K562 (cell line): ENCODE data around the gene CRELD2. TPM values are rescaled to one million over a fixed set of nuclear protein-coding genes. Genes with fewer than 3 reads are reported as not detected.
A peak's percentile ranks its signal among the peaks of the same experiment; 100 is the strongest.

ENCODE experiments used
- BRD4 ChIP-seq: fragments of 200-600 bp; sonication (generic); IDR thresholded peaks from 2 replicates; pipeline ENCODE4 v1.6.1; 2017; ENCODE audit warnings: inconsistent platforms
- CBFB ChIP-seq: sonication (generic); formaldehyde crosslinking; IDR thresholded peaks from 2 replicates; pipeline ENCODE4 v1.4.0; 2020; ENCODE audit warnings: mild to moderate bottlenecking, missing genetic modification reagents
- FOXK2 ChIP-seq, 2 experiments: fragments of 450-650 bp; IDR thresholded peaks in 1 of 2; conservative IDR thresholded peaks in 1 of 2; 2 replicates each; pipeline ENCODE4 v1.6.1; 2016; ENCODE audit warnings: low read depth in 2 of 2, mild to moderate bottlenecking in 1 of 2
- GATAD2B ChIP-seq: fragments of 450-650 bp; IDR thresholded peaks from 2 replicates; pipeline ENCODE4 v1.6.1; 2017; ENCODE audit warnings: mild to moderate bottlenecking, borderline replicate concordance
- HMGN3 ChIP-seq: IDR thresholded peaks from 2 replicates; pipeline ENCODE4 v1.6.1; 2011; ENCODE audit warnings: borderline replicate concordance, low read depth, mild to moderate bottlenecking, mixed read lengths, low read length; ENCODE audit not compliant: insufficient read length; ENCODE audit errors: extremely low read depth
- MAFF ChIP-seq: IDR thresholded peaks from 2 replicates; pipeline ENCODE4 v1.6.1; 2012; ENCODE audit warnings: low read length, improper control_type of control experiment
- MAFG ChIP-seq: fragments of 450-650 bp; conservative IDR thresholded peaks from 2 replicates; pipeline ENCODE4 v1.6.1; 2016; ENCODE audit warnings: missing genetic modification characterization, missing compliant biosample characterization
- MAFK ChIP-seq: IDR thresholded peaks from 2 replicates; pipeline ENCODE4 v1.6.1; 2011; ENCODE audit warnings: low read length, improper control_type of control experiment
- MEIS2 ChIP-seq: fragments of 450-650 bp; IDR thresholded peaks from 2 replicates; pipeline ENCODE4 v1.6.1; 2014; ENCODE audit warnings: mild to moderate bottlenecking; ENCODE audit not compliant: partially characterized antibody
- MYC ChIP-seq, 2 experiments: fragments of 250-450 bp in 1 of 2; sonication (Bioruptor Pico) in 1 of 2; IDR thresholded peaks; 2 replicates each; pipeline versions ENCODE4 v1.5.1 to v1.6.1; 2012 to 2021; ENCODE audit warnings: low read depth in 2 of 2, borderline replicate concordance in 1 of 2, improper control_type of control experiment in 1 of 2, low read length in 1 of 2, mild to moderate bottlenecking in 1 of 2, moderate library complexity in 1 of 2
- NCOA1 ChIP-seq: fragments of 450-650 bp; IDR thresholded peaks from 2 replicates; pipeline ENCODE4 v1.6.1; 2016; ENCODE audit warnings: low read depth
- NFE2 ChIP-seq: IDR thresholded peaks from 2 replicates; pipeline ENCODE4 v1.6.1; 2014; ENCODE audit warnings: antibody characterized with exemption, low read depth
- NFRKB ChIP-seq: fragments of 450-650 bp; IDR thresholded peaks from 2 replicates; pipeline ENCODE4 v1.6.1; 2016; ENCODE audit warnings: low read depth
- RBM15 ChIP-seq: fragments of 200-400 bp; formaldehyde crosslinking; IDR thresholded peaks from 2 replicates; pipeline ENCODE4 v1.6.1; 2018; ENCODE audit warnings: mild to moderate bottlenecking, low read length, moderate library complexity; ENCODE audit not compliant: insufficient read depth
- SMARCA4 ChIP-seq: fragments of 450-650 bp; IDR thresholded peaks from 2 replicates; pipeline ENCODE4 v1.6.1; 2016
- TARDBP ChIP-seq: fragments of 450-650 bp; IDR thresholded peaks from 2 replicates; pipeline ENCODE4 v1.6.1; 2016
- XRCC3 ChIP-seq: fragments of 450-650 bp; IDR thresholded peaks from 2 replicates; pipeline ENCODE4 v1.6.1; 2017; ENCODE audit warnings: mild to moderate bottlenecking, moderate library complexity
- XRCC4 ChIP-seq: IDR thresholded peaks from one replicate; pipeline ENCODE4 v1.6.1; 2011; ENCODE audit not compliant: insufficient read depth, insufficient read length; ENCODE audit errors: extremely low read depth
- ZEB2 ChIP-seq: fragments of 450-650 bp; IDR thresholded peaks from 2 replicates; pipeline ENCODE4 v1.6.1; 2016
- ZNF124 ChIP-seq: sonication (generic); formaldehyde crosslinking; IDR thresholded peaks from 2 replicates; pipeline ENCODE4 v1.8.1; 2022; ENCODE audit warnings: missing genetic modification reagents
- ZNF140 ChIP-seq: fragments of 250-450 bp; sonication (Bioruptor Pico); IDR thresholded peaks from 2 replicates; pipeline ENCODE4 v1.8.0; 2021; ENCODE audit warnings: moderate library complexity, mild to moderate bottlenecking, inconsistent platforms
- ZNF384 ChIP-seq: IDR thresholded peaks from 2 replicates; pipeline ENCODE4 v1.6.1; 2012; ENCODE audit warnings: low read depth, low read length, improper control_type of control experiment
- ZNF445 ChIP-seq: fragments of 250-450 bp; sonication (Bioruptor Pico); IDR thresholded peaks from 2 replicates; pipeline ENCODE4 v1.4.0; 2020; ENCODE audit warnings: low read depth, mild to moderate bottlenecking, moderate library complexity
- ZNF717 ChIP-seq: fragments of 250-450 bp; sonication (Bioruptor Pico); IDR thresholded peaks from 2 replicates; pipeline ENCODE4 v1.5.0; 2021
- polyA plus RNA-seq, 8 experiments: library from polyadenylated mRNA; depleted of rRNA in 4 of 8; stranded (reverse) in 5 of 8; unstranded in 3 of 8; fragments of >200 nt; fragmentation: Nextera tagmentation in 2 of 8; fragmentation: Illumina TruSeq in 1 of 8; extraction: Ambion mirVana in 2 of 8; extraction: Trizol in 1 of 8; gene quantifications; 2 replicates each; pipeline versions ENCODE4 v1.2.1 to v1.2.3, GENCODE V29; 2011 to 2014; ENCODE audit warnings: inconsistent platforms in 1 of 8, missing spikeins in 1 of 8
- total RNA-seq, 7 experiments: library from RNA; depleted of rRNA in 6 of 7; stranded (reverse); fragments of >200 nt in 6 of 7; fragmentation: Illumina TruSeq in 2 of 7; extraction: Trizol in 2 of 7; gene quantifications; 2 replicates each; pipeline versions ENCODE4 v1.2.1 to v1.2.3, GENCODE V29; 2011 to 2021; ENCODE audit warnings: low replicate concordance in 1 of 7
- TF ChIP-seq, protein P1 (sequence below): fragments of 450-650 bp; IDR thresholded peaks from 2 replicates; pipeline ENCODE4 v1.6.1; 2018; ENCODE audit not compliant: partially characterized antibody
- TF ChIP-seq, protein P2 (sequence below): sonication (generic); formaldehyde crosslinking; IDR thresholded peaks from 2 replicates; pipeline ENCODE4 v1.8.0; 2022; ENCODE audit warnings: mild to moderate bottlenecking, missing genetic modification reagents
- TF ChIP-seq, protein P3 (sequence below): fragments of 450-650 bp; formaldehyde crosslinking; IDR thresholded peaks from 2 replicates; pipeline ENCODE4 v1.4.0; 2022; ENCODE audit warnings: mild to moderate bottlenecking, moderate library complexity

CRELD2 gene
- total and polyA plus RNA-seq, 9 of the 15 experiments (the other 6 are each of a cell fraction or from before 2014, with no cell fraction given): 0.96 to 25.3 (median 8.8) TPM

DNA sequence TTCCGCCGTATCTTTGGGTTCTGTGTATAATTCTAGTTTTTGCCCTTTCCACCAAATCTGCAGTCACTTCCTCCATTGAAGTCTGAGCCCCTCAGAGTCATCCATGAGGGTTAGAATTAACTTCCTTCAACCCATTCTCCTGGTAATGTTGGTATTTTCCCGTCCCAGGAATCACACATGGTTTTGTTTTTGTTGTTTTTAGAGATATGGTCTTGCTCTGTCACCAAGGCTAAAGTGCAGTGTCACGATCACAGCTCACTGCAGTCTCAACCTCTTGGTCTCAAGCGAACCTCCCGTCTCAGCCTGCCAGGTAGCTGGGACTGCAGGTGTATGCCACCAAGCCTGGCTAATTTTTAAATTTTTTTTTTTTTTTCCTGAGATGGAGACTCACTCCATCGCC, 46.1 kb upstream of the CRELD2 start (continued):
- TF ChIP-seq, protein P1, sequence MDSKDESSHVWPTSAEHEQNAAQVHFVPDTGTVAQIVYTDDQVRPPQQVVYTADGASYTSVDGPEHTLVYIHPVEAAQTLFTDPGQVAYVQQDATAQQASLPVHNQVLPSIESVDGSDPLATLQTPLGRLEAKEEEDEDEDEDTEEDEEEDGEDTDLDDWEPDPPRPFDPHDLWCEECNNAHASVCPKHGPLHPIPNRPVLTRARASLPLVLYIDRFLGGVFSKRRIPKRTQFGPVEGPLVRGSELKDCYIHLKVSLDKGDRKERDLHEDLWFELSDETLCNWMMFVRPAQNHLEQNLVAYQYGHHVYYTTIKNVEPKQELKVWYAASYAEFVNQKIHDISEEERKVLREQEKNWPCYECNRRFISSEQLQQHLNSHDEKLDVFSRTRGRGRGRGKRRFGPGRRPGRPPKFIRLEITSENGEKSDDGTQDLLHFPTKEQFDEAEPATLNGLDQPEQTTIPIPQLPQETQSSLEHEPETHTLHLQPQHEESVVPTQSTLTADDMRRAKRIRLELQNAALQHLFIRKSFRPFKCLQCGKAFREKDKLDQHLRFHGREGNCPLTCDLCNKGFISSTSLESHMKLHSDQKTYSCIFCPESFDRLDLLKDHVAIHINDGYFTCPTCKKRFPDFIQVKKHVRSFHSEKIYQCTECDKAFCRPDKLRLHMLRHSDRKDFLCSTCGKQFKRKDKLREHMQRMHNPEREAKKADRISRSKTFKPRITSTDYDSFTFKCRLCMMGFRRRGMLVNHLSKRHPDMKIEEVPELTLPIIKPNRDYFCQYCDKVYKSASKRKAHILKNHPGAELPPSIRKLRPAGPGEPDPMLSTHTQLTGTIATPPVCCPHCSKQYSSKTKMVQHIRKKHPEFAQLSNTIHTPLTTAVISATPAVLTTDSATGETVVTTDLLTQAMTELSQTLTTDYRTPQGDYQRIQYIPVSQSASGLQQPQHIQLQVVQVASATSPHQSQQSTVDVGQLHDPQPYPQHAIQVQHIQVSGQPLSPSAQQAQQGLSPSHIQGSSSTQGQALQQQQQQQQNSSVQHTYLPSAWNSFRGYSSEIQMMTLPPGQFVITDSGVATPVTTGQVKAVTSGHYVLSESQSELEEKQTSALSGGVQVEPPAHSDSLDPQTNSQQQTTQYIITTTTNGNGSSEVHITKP: peak; percentile 41
- TF ChIP-seq ZNF717 (CRISPR knock-in tag) (no peak), SMARCA4 (peak; percentile 52; the same call in 1 of the 2 replicates), ZNF140 (CRISPR knock-in tag) (no peak), MYC (IDR thresholded peaks at IDR 0.05; ENCODE audit: low read depth, low read length) (0 out of 2 replicates have a peak, but pooled peaks have one; percentile 23), MYC (CRISPR knock-in tag; IDR thresholded peaks at IDR 0.05; ENCODE audit: borderline replicate concordance, low read depth) (no peak), FOXK2 (conservative IDR thresholded peaks at IDR 0.05 in 1 of 2, IDR thresholded peaks at IDR 0.05 in 1 of 2; ENCODE audit: low read depth in 2 of 2) (0 out of 4 replicates have a peak, but pooled peaks have one; percentile 47 to 66), GATAD2B (no peak), ZNF124 (no peak), XRCC4 (no peak), ZEB2 (0 out of 2 replicates have a peak, but pooled peaks have one; percentile 24), TARDBP (no peak), MAFK (peak; percentile 69), XRCC3 (no peak), CBFB (CRISPR knock-in tag) (no peak), NCOA1 (no peak), MEIS2 (peak; percentile 45), BRD4 (no peak), NFRKB (no peak), MAFG (peak; percentile 90), NFE2 (peak; percentile 87), ZNF445 (no peak), MAFF (peak; percentile 66), ZNF384 (no peak), RBM15 (no peak), HMGN3 (no peak)
- TF ChIP-seq, protein P2, sequence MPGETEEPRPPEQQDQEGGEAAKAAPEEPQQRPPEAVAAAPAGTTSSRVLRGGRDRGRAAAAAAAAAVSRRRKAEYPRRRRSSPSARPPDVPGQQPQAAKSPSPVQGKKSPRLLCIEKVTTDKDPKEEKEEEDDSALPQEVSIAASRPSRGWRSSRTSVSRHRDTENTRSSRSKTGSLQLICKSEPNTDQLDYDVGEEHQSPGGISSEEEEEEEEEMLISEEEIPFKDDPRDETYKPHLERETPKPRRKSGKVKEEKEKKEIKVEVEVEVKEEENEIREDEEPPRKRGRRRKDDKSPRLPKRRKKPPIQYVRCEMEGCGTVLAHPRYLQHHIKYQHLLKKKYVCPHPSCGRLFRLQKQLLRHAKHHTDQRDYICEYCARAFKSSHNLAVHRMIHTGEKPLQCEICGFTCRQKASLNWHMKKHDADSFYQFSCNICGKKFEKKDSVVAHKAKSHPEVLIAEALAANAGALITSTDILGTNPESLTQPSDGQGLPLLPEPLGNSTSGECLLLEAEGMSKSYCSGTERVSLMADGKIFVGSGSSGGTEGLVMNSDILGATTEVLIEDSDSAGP (CRISPR knock-in tag): no peak
- TF ChIP-seq, protein P3, sequence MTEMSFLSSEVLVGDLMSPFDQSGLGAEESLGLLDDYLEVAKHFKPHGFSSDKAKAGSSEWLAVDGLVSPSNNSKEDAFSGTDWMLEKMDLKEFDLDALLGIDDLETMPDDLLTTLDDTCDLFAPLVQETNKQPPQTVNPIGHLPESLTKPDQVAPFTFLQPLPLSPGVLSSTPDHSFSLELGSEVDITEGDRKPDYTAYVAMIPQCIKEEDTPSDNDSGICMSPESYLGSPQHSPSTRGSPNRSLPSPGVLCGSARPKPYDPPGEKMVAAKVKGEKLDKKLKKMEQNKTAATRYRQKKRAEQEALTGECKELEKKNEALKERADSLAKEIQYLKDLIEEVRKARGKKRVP (CRISPR knock-in tag): no peak
